Gastrocnemius medialis (tissue), 4 donors: ENCODE measurements around the gene PRPH.

Experiments used
- CTCF ChIP-seq, 5 experiments: fragments of 450-650 bp in 3 of 5; fragments of 200-600 bp in 2 of 5; sonication (generic) in 2 of 5; IDR thresholded peaks in 4 of 5; conservative IDR thresholded peaks in 1 of 5; 1 replicate in 4 of 5; 2 replicates in 1 of 5; pipeline ENCODE4 v1.5.1; 2016 to 2019; ENCODE audit warnings: antibody characterized with exemption in 5 of 5, mild to moderate bottlenecking in 3 of 5, moderate library complexity in 3 of 5
- POLR2A ChIP-seq, 2 donors: fragments of 450-650 bp; IDR thresholded peaks; one replicate each; pipeline ENCODE4 v1.6.1; 2017; ENCODE audit warnings: antibody characterized with exemption in 2 of 2, mild to moderate bottlenecking in 2 of 2, moderate library complexity in 2 of 2

- TF ChIP-seq CTCF (IDR thresholded peaks at IDR 0.05 in 4 of 5, conservative IDR thresholded peaks at IDR 0.05 in 1 of 5): no peak
- TF ChIP-seq POLR2A (IDR thresholded peaks at IDR 0.05): no peak
These were observed 41.2 kb downstream of the PRPH start for GRCh38 chr12:49335955-49336644.
